ENCODE data around the gene TNPO3.

TNPO3 gene

DNA sequence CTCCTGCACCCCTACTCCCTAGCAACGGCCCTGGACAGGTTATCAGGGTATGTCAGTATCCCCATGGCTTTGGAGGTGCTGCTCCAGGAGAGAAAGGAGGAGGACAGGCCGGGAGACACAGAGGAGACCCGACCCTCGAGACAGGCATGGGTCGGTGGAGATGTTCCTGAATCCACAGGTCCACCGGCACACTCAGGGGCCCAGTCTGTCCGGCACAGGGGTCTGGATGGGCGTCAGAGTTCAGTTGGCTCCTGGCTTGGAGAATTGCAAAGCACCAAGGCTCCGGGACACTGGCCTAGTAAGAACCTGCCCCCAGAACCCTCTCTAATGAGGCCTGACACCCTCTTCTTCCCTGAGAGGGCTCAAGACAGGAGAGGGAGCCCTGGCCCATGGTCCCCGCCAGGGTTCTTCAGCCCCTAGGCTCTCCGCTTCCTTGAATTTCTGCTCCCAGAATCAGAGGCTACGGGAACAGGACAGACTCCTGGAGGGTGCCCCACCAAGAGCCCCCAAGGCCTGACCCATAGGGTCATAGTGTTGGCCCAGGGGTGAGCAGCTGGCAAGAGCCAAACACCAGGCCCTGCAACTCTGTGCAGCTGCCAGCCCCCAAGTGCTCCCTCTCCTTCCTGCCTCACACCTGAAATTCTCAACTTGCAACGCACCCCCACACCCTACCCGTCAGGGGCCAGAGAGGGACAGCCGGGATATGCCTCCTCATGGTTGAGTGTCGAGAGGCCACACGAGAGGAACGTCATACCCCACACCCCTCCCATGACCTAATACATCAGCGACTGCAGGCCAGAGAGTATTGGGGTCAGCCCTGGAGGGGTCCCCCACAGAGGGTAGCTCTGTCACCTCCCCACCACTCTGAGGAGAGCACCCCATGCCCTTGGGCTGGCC, 122.7 kb downstream of the TNPO3 start:
- TF ChIP-seq, protein P1, sequence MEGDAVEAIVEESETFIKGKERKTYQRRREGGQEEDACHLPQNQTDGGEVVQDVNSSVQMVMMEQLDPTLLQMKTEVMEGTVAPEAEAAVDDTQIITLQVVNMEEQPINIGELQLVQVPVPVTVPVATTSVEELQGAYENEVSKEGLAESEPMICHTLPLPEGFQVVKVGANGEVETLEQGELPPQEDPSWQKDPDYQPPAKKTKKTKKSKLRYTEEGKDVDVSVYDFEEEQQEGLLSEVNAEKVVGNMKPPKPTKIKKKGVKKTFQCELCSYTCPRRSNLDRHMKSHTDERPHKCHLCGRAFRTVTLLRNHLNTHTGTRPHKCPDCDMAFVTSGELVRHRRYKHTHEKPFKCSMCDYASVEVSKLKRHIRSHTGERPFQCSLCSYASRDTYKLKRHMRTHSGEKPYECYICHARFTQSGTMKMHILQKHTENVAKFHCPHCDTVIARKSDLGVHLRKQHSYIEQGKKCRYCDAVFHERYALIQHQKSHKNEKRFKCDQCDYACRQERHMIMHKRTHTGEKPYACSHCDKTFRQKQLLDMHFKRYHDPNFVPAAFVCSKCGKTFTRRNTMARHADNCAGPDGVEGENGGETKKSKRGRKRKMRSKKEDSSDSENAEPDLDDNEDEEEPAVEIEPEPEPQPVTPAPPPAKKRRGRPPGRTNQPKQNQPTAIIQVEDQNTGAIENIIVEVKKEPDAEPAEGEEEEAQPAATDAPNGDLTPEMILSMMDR (IDR thresholded peaks at IDR 0.05) = no peak
- intact Hi-C loops (cut with DNase I; ENCODE audit: low total_unique reads) = no loop called here
- Histone ChIP-seq H3K27me3 (peaks cover 0 to 49% of the 10 kb centered on the region in 2 donors), H3K4me1 (peaks cover 0 to 2% (median under 1%) of the 10 kb centered on the region in 4 donors), H3K9me3 (no peaks in the 10 kb centered on the region), H3K4me3 (no peak overlapping the region), H3K36me3 (no peaks in the 10 kb centered on the region), H3K27ac (no peak overlapping the region)
- no peak for DNase-seq

- DNase-seq = no peak
- Histone ChIP-seq H3K27ac (no peak overlapping the region), H3K36me3 (no peaks in the 10 kb centered on the region), H3K27me3 (peaks cover 0 to 46% of the 10 kb centered on the region in 2 donors), H3K4me1 (no peaks in the 10 kb centered on the region), H3K9me3 (no peaks in the 10 kb centered on the region), H3K4me3 (no peak overlapping the region)
- TF ChIP-seq, protein P1 (IDR thresholded peaks at IDR 0.05) = no peak
- intact Hi-C loops (cut with DNase I; ENCODE audit: low total_unique reads) = no loop called here
Measured at GRCh38 chr7:128931190-128931798, 123.6 kb downstream of the TNPO3 start.

DNA sequence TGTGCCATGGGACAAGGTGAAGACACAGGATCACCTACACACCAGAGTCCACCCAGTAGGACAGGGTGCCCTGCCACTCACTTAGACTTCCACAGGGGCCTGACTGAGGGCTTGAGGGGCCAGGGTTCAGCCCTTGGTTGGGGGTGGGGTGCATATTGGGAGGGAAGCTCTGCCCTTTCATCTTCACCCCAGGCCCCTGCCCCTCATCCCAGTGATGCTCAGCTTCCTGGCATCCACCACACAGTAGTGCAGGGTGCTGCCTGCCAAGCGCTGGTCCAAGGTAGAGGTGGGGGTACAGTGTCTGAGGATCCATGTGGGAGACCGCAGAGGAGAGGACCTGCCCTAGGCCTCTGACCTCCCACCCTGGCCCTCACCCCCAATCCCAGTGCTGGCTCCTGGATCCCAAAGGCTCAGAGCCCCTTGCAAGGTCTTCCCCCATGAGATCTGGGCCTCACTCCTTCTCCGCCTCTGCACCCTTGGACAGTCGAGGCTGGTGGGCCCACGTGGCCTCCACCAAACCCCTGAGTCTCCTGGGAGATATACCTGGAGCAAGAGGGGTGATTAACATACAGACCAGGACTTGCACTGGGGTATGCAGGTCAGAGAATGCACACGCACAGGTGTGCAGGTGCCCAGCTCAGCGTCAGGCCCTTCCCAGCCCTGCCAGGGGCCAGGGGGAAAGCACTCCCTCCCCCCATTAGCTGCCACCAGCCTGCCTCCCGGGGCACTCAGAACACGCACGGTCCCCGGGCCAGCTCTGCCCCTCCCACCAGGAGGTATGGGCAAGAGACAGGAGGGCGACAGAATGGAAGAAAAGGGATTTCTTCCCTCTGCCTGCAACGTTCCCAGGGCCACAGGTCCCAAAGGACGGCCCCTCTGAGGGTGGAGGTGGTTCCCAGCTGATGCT, 125.8 kb downstream of the TNPO3 start:
- Histone ChIP-seq H3K36me3 (no peaks in the 10 kb centered on the region), H3K4me1 (no peaks in the 10 kb centered on the region), H3K27ac (no peak overlapping the region), H3K27me3 (peaks cover 0 to 38% of the 10 kb centered on the region in 2 donors), H3K9me3 (no peaks in the 10 kb centered on the region), H3K4me3 (no peak overlapping the region)
- no peak for DNase-seq
- intact Hi-C loops (cut with DNase I; ENCODE audit: low total_unique reads) = no loop called here
- TF ChIP-seq, protein P1 (IDR thresholded peaks at IDR 0.05) = no peak

GRCh38 chr7:128928159-128928813, 126.6 kb downstream of the TNPO3 start:
- DNase-seq = peak in 1 of 2 donors; percentile 31
- intact Hi-C loops (cut with DNase I; ENCODE audit: low total_unique reads) = no loop called here
- no peak overlapping the region for H3K27ac ChIP-seq
- H3K27me3 ChIP-seq = peaks cover 0 to 37% of the 10 kb centered on the region in 2 donors
- no peak overlapping the region for H3K4me3 ChIP-seq
- H3K4me1 ChIP-seq = no peaks in the 10 kb centered on the region
- TF ChIP-seq, protein P1 (IDR thresholded peaks at IDR 0.05) = no peak
- H3K36me3 ChIP-seq = no peaks in the 10 kb centered on the region
- H3K9me3 ChIP-seq = no peaks in the 10 kb centered on the region

Measured in tibial artery (tissue), 4 donors.